ENCODE measurements around the gene ASF1A.

The ASF1A gene

GRCh38 chr6:118871331-118871730, 22.6 kb upstream of the ASF1A start:
- H3K9me3 Mint-ChIP-seq, result peaks cover 5 to 11% of the 10 kb centered on the region in 2 donors
- no peak for DNase-seq
- H3K4me1 Mint-ChIP-seq, result peaks cover 10 to 42% of the 10 kb centered on the region in 2 donors
- H3K27ac Mint-ChIP-seq, result no peak overlapping the region
- H3K27me3 Mint-ChIP-seq, result no peaks in the 10 kb centered on the region
- no peak for ATAC-seq (replicated peaks)
- H3K36me3 Mint-ChIP-seq, result peaks cover 24 to 28% of the 10 kb centered on the region in 2 donors
- no peak overlapping the region for H3K4me3 Mint-ChIP-seq

- H3K27ac Mint-ChIP-seq, result no peak overlapping the region
- no peaks in the 10 kb centered on the region for H3K27me3 Mint-ChIP-seq
- ATAC-seq (replicated peaks) (no peak), DNase-seq (no peak)
- peaks cover 22 to 25% of the 10 kb centered on the region in 2 donors for H3K36me3 Mint-ChIP-seq
- H3K4me1 Mint-ChIP-seq, result peaks cover 10 to 43% of the 10 kb centered on the region in 2 donors
- H3K9me3 Mint-ChIP-seq, result peaks cover 3 to 7% of the 10 kb centered on the region in 2 donors
- no peak overlapping the region for H3K4me3 Mint-ChIP-seq
Measured at GRCh38 chr6:118872318-118872717, 21.6 kb upstream of the ASF1A start.

GRCh38 chr6:118872726-118873125, 21.2 kb upstream of the ASF1A start:
- no peak overlapping the region for H3K27ac Mint-ChIP-seq
- H3K27me3 Mint-ChIP-seq, result no peaks in the 10 kb centered on the region
- H3K4me1 Mint-ChIP-seq, result peaks cover 10 to 47% of the 10 kb centered on the region in 2 donors
- DNase-seq, result no peak
- no peak for ATAC-seq (replicated peaks)
- H3K36me3 Mint-ChIP-seq, result peaks cover 22 to 25% of the 10 kb centered on the region in 2 donors
- no peak overlapping the region for H3K4me3 Mint-ChIP-seq
- peaks cover 3 to 7% of the 10 kb centered on the region in 2 donors for H3K9me3 Mint-ChIP-seq

- ATAC-seq (replicated peaks) (no peak), DNase-seq (no peak)
- Mint-ChIP-seq H3K27me3 (no peaks in the 10 kb centered on the region), H3K36me3 (peaks cover 22 to 27% of the 10 kb centered on the region in 2 donors), H3K9me3 (peaks cover 3 to 7% of the 10 kb centered on the region in 2 donors), H3K4me1 (peaks cover 10 to 51% of the 10 kb centered on the region in 2 donors), H3K27ac (no peak overlapping the region), H3K4me3 (no peak overlapping the region)
Measured at GRCh38 chr6:118873239-118873638, 20.7 kb upstream of the ASF1A start.

GRCh38 chr6:118875672-118876071, 18.3 kb upstream of the ASF1A start:
- peaks cover 12 to 15% of the 10 kb centered on the region in 2 donors for H3K36me3 Mint-ChIP-seq
- no peaks in the 10 kb centered on the region for H3K9me3 Mint-ChIP-seq
- H3K27me3 Mint-ChIP-seq, result no peaks in the 10 kb centered on the region
- H3K4me1 Mint-ChIP-seq, result peaks cover 16 to 54% of the 10 kb centered on the region in 2 donors
- ATAC-seq (replicated peaks) (no peak), DNase-seq (no peak)
- H3K27ac Mint-ChIP-seq, result no peak overlapping the region
- H3K4me3 Mint-ChIP-seq, result no peak overlapping the region

GRCh38 chr6:118876198-118876597, 17.8 kb upstream of the ASF1A start:
- H3K27ac Mint-ChIP-seq, result no peak overlapping the region
- ATAC-seq (replicated peaks), result no peak
- DNase-seq, result no peak
- peaks cover 17 to 52% of the 10 kb centered on the region in 2 donors for H3K4me1 Mint-ChIP-seq
- no peak overlapping the region for H3K4me3 Mint-ChIP-seq
- peaks cover 12 to 15% of the 10 kb centered on the region in 2 donors for H3K36me3 Mint-ChIP-seq
- no peaks in the 10 kb centered on the region for H3K9me3 Mint-ChIP-seq
- H3K27me3 Mint-ChIP-seq, result no peaks in the 10 kb centered on the region

GRCh38 chr6:118876814-118877213, 17.1 kb upstream of the ASF1A start:
- DNase-seq, result no peak
- Mint-ChIP-seq H3K4me3 (no peak overlapping the region), H3K4me1 (peaks cover 21 to 52% of the 10 kb centered on the region in 2 donors)

GRCh38 chr6:118877806-118878205, 16.1 kb upstream of the ASF1A start:
- no peaks in the 10 kb centered on the region for H3K27me3 Mint-ChIP-seq
- H3K4me3 Mint-ChIP-seq, result no peak overlapping the region
- H3K9me3 Mint-ChIP-seq, result no peaks in the 10 kb centered on the region
- DNase-seq (no peak), ATAC-seq (replicated peaks) (no peak)
- H3K36me3 Mint-ChIP-seq, result peaks cover 11 to 17% of the 10 kb centered on the region in 2 donors
- peaks cover 28 to 60% of the 10 kb centered on the region in 2 donors for H3K4me1 Mint-ChIP-seq
- H3K27ac Mint-ChIP-seq, result no peak overlapping the region

More at GRCh38 chr6:118876814-118877213, 17.1 kb upstream of the ASF1A start:
- Mint-ChIP-seq H3K27me3 (no peaks in the 10 kb centered on the region), H3K27ac (no peak overlapping the region), H3K36me3 (peaks cover 7 to 15% of the 10 kb centered on the region in 2 donors), H3K9me3 (no peaks in the 10 kb centered on the region)
- no peak for ATAC-seq (replicated peaks)

- H3K9me3 Mint-ChIP-seq, result no peaks in the 10 kb centered on the region
- peak overlapping the region; percentile 37 for H3K27ac Mint-ChIP-seq
- ATAC-seq (replicated peaks) (peak; percentile 69 to 77), DNase-seq (no peak)
- H3K4me1 Mint-ChIP-seq, result peaks cover 31 to 75% of the 10 kb centered on the region in 2 donors
- H3K36me3 Mint-ChIP-seq, result peaks cover 13 to 16% of the 10 kb centered on the region in 2 donors
- H3K4me3 Mint-ChIP-seq, result no peak overlapping the region
- H3K27me3 Mint-ChIP-seq, result no peaks in the 10 kb centered on the region
Measured at GRCh38 chr6:118881440-118882313, 12.3 kb upstream of the ASF1A start.

GRCh38 chr6:118882314-118882905, 11.5 kb upstream of the ASF1A start:
- ATAC-seq (replicated peaks), result no peak
- H3K27ac Mint-ChIP-seq, result no peak overlapping the region

GRCh38 chr6:118886641-118887040, 7.3 kb upstream of the ASF1A start:
- no peak overlapping the region for H3K4me3 Mint-ChIP-seq
- no peak for ATAC-seq (replicated peaks)
- no peaks in the 10 kb centered on the region for H3K27me3 Mint-ChIP-seq
- DNase-seq, result no peak
- peak overlapping the region; percentile 4 for H3K27ac Mint-ChIP-seq
- H3K9me3 Mint-ChIP-seq, result no peaks in the 10 kb centered on the region
- peaks cover 35 to 76% of the 10 kb centered on the region in 2 donors for H3K4me1 Mint-ChIP-seq
- H3K36me3 Mint-ChIP-seq, result peaks cover 16 to 22% of the 10 kb centered on the region in 2 donors

More at GRCh38 chr6:118882314-118882905, 11.5 kb upstream of the ASF1A start:
- H3K9me3 Mint-ChIP-seq, result no peaks in the 10 kb centered on the region
- peaks cover 35 to 77% of the 10 kb centered on the region in 2 donors for H3K4me1 Mint-ChIP-seq
- peaks cover 15 to 17% of the 10 kb centered on the region in 2 donors for H3K36me3 Mint-ChIP-seq
- no peaks in the 10 kb centered on the region for H3K27me3 Mint-ChIP-seq
- H3K4me3 Mint-ChIP-seq, result no peak overlapping the region
- DNase-seq, result no peak

GRCh38 chr6:118889163-118889562, 4.8 kb upstream of the ASF1A start:
- no peak for DNase-seq
- Mint-ChIP-seq H3K4me3 (no peak overlapping the region), H3K36me3 (peaks cover 12 to 21% of the 10 kb centered on the region in 2 donors), H3K27me3 (no peaks in the 10 kb centered on the region), H3K9me3 (no peaks in the 10 kb centered on the region), H3K27ac (peak overlapping the region; percentile 44), H3K4me1 (peaks cover 38 to 77% of the 10 kb centered on the region in 2 donors)
- ATAC-seq (replicated peaks), result no peak

- H3K4me1 Mint-ChIP-seq, result peaks cover 32 to 61% of the 10 kb centered on the region in 2 donors
- ATAC-seq (replicated peaks) (peak; percentile 10 to 15), DNase-seq (no peak)
- no peaks in the 10 kb centered on the region for H3K9me3 Mint-ChIP-seq
- H3K27ac Mint-ChIP-seq, result peak overlapping the region; percentile 49
- no peaks in the 10 kb centered on the region for H3K27me3 Mint-ChIP-seq
- H3K4me3 Mint-ChIP-seq, result peak overlapping the region; percentile 4 to 39
- peaks cover 10 to 23% of the 10 kb centered on the region in 2 donors for H3K36me3 Mint-ChIP-seq
Measured at GRCh38 chr6:118890997-118891790, 2.8 kb upstream of the ASF1A start.
